Colonic mucosa (tissue), 4 donors: Measurements from ENCODE around the gene CPNE6. TPM values are rescaled to one million over a fixed set of nuclear protein-coding genes. Genes with fewer than 3 reads are reported as not detected.

ENCODE experiments used
- DNase-seq: peaks from one replicate; pipeline ENCODE4 v3.0.0-alpha.2; 2020
- H3K27ac ChIP-seq: fragments of 200-600 bp; one replicate; pipeline ENCODE4 v1.8.0; 2021
- H3K27me3 ChIP-seq: fragments of 200-600 bp; one replicate; pipeline ENCODE4 v1.8.0; 2021
- H3K36me3 ChIP-seq: fragments of 200-600 bp; one replicate; pipeline ENCODE4 v1.8.0; 2021
- H3K4me1 ChIP-seq: fragments of 200-600 bp; one replicate; pipeline ENCODE4 v1.8.0; 2021; ENCODE audit warnings: mild to moderate bottlenecking
- H3K4me3 ChIP-seq: fragments of 200-600 bp; one replicate; pipeline ENCODE4 v1.8.0; 2021
- H3K9ac ChIP-seq, 2 donors: one replicate each; pipeline ENCODE4 v1.7.0; 2013; ENCODE audit warnings: control low read depth in 2 of 2, low read depth in 2 of 2, low read length in 2 of 2
- H3K9me3 ChIP-seq: fragments of 200-600 bp; one replicate; pipeline ENCODE4 v1.8.0; 2021
- intact Hi-C: fragments of 100-400 bp; cut with DNase I; formaldehyde crosslinking; loops from one replicate; pipeline ENCODE4 v1.14.1; 2022
- total RNA-seq, 2 donors: library from RNA; stranded (reverse); fragmentation: NEBNext Ultra II Directional in 1 of 2; extraction: Animal tissue kit (Norgen Biotek cat#: 25700) in 1 of 2; gene quantifications; one replicate each; pipeline ENCODE4 v1.2.1, GENCODE V29; 2021
- TF ChIP-seq, protein P1 (sequence below): fragments of 200-600 bp; IDR thresholded peaks from one replicate; pipeline ENCODE4 v1.8.0; 2022; ENCODE audit warnings: antibody characterized with exemption, mild to moderate bottlenecking
- donor health status: healthy.
- donor health status: DM: no; HTN: no; CAD: no.
- donor health status: DM: no; HTN: no; CAD: no.

The CPNE6 gene
- total RNA-seq, 2 donors from 2014 or later, result 0.45 TPM; not detected in 1

DNA sequence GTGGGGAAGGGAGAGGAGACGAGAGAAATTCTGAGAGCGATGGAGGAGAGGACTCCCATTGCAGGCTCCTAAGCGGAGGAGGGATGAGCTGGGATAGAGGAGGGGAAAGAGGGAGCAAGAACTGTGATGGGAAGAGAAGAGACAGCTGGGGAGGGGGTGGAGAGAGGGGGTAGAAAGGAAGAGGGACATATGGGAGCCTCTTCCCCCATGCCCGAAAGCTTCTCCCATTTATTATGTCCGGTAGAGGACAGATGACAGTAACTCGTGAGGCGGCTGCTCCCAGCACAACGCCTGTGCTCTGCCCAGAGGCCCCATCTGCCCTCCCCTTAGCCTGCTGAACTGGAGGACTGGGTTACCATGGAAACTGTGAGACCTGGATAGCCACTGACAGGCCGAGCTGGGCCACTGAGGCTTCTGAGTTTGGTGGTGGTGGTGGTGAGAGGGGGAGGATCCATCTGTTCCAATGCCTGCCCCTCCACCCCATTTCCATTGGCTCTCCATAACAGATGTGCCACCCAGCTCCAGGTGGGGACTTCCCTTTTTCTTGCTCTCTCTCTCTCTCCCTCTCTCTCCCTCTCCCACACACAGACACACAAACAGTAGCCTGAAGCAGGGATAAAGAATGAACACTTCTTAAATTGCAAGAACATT, 8.3 kb downstream of the CPNE6 start:
- H3K9me3 ChIP-seq, result no peaks in the 10 kb centered on the region
- no peaks in the 10 kb centered on the region for H3K4me1 ChIP-seq
- no peak overlapping the region for H3K9ac ChIP-seq
- H3K36me3 ChIP-seq, result no peaks in the 10 kb centered on the region
- no peaks in the 10 kb centered on the region for H3K27me3 ChIP-seq
- no peak overlapping the region for H3K4me3 ChIP-seq
- DNase-seq, result no peak
- intact Hi-C loops, result no loop called here
- H3K27ac ChIP-seq, result no peak overlapping the region
- TF ChIP-seq, protein P1, sequence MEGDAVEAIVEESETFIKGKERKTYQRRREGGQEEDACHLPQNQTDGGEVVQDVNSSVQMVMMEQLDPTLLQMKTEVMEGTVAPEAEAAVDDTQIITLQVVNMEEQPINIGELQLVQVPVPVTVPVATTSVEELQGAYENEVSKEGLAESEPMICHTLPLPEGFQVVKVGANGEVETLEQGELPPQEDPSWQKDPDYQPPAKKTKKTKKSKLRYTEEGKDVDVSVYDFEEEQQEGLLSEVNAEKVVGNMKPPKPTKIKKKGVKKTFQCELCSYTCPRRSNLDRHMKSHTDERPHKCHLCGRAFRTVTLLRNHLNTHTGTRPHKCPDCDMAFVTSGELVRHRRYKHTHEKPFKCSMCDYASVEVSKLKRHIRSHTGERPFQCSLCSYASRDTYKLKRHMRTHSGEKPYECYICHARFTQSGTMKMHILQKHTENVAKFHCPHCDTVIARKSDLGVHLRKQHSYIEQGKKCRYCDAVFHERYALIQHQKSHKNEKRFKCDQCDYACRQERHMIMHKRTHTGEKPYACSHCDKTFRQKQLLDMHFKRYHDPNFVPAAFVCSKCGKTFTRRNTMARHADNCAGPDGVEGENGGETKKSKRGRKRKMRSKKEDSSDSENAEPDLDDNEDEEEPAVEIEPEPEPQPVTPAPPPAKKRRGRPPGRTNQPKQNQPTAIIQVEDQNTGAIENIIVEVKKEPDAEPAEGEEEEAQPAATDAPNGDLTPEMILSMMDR, result no peak

- intact Hi-C loops, result no loop called here
Observed at GRCh38 chr14:24080142-24080530, 8.8 kb downstream of the CPNE6 start.

GRCh38 chr14:24080888-24081738, 9.8 kb downstream of the CPNE6 start:
- TF ChIP-seq, protein P1, result no peak
- H3K9ac ChIP-seq, result peak overlapping the region; percentile 62 to 73
- peak overlapping the region; percentile 67 for H3K27ac ChIP-seq
- H3K4me1 ChIP-seq, result no peaks in the 10 kb centered on the region
- intact Hi-C loops, result no loop called here
- peak overlapping the region; percentile 72 for H3K4me3 ChIP-seq
- no peaks in the 10 kb centered on the region for H3K9me3 ChIP-seq
- peak; percentile 86 for DNase-seq
- no peaks in the 10 kb centered on the region for H3K27me3 ChIP-seq
- H3K36me3 ChIP-seq, result no peaks in the 10 kb centered on the region

More at GRCh38 chr14:24080142-24080530, 8.8 kb downstream of the CPNE6 start:
- no peak overlapping the region for H3K27ac ChIP-seq
- H3K36me3 ChIP-seq, result no peaks in the 10 kb centered on the region
- H3K9me3 ChIP-seq, result no peaks in the 10 kb centered on the region
- no peak overlapping the region for H3K9ac ChIP-seq
- TF ChIP-seq, protein P1, result no peak
- H3K4me3 ChIP-seq, result no peak overlapping the region
- no peaks in the 10 kb centered on the region for H3K27me3 ChIP-seq
- DNase-seq, result no peak
- no peaks in the 10 kb centered on the region for H3K4me1 ChIP-seq

GRCh38 chr14:24081739-24082211, 10.4 kb downstream of the CPNE6 start:
- Histone ChIP-seq H3K36me3 (no peaks in the 10 kb centered on the region), H3K9ac (peak overlapping the region; percentile 62 to 73), H3K4me3 (peak overlapping the region; percentile 72), H3K27ac (peak overlapping the region; percentile 67), H3K27me3 (no peaks in the 10 kb centered on the region), H3K9me3 (no peaks in the 10 kb centered on the region), H3K4me1 (no peaks in the 10 kb centered on the region)
- no peak for DNase-seq
- intact Hi-C loops, result no loop called here
- TF ChIP-seq, protein P1, result no peak

- no peak overlapping the region for H3K4me3 ChIP-seq
- TF ChIP-seq, protein P1, result no peak
- no peaks in the 10 kb centered on the region for H3K27me3 ChIP-seq
- intact Hi-C loops, result no loop called here
- no peak overlapping the region for H3K27ac ChIP-seq
- H3K36me3 ChIP-seq, result no peaks in the 10 kb centered on the region
- no peaks in the 10 kb centered on the region for H3K4me1 ChIP-seq
- H3K9ac ChIP-seq, result no peak overlapping the region
- H3K9me3 ChIP-seq, result no peaks in the 10 kb centered on the region
- no peak for DNase-seq
Observed at GRCh38 chr14:24082411-24083080, 11.2 kb downstream of the CPNE6 start.
